GM12891 (cell line): ENCODE measurements around the gene PBX2.

Experiments
- DNase-seq: peaks from one replicate; pipeline ENCODE4 v3.0.0; 2011; ENCODE audit warnings: low spot score; ENCODE audit not compliant: insufficient read length
- FAIRE-seq: peaks from 2 replicates; lab custom pipeline; 2011; peaks lifted over from hg19 to GRCh38; lab: Jason Lieb, UNC
- PAX5 ChIP-seq: IDR thresholded peaks from 2 replicates; pipeline ENCODE4 v1.6.1; 2011; ENCODE audit warnings: low read length, moderate library complexity, mild to moderate bottlenecking; ENCODE audit not compliant: insufficient read depth, severe bottlenecking
- POLR2A ChIP-seq: IDR thresholded peaks from 2 replicates; pipeline ENCODE4 v1.6.1; 2011; ENCODE audit warnings: low read depth, low read length, control low read depth
- POLR2AphosphoS5 ChIP-seq: IDR thresholded peaks from 2 replicates; pipeline ENCODE4 v1.6.1; 2011; ENCODE audit warnings: low read depth, low read length, control low read depth
- POU2F2 ChIP-seq: IDR thresholded peaks from 2 replicates; pipeline ENCODE4 v1.6.1; 2011; ENCODE audit warnings: low read depth, mild to moderate bottlenecking, control low read depth, low read length, moderate library complexity
- SPI1 ChIP-seq: IDR thresholded peaks from 2 replicates; pipeline ENCODE4 v1.6.1; 2011; ENCODE audit warnings: low read depth, low read length, control low read depth
- TAF1 ChIP-seq: IDR thresholded peaks from 2 replicates; pipeline ENCODE4 v1.6.1; 2011; ENCODE audit warnings: low read depth, low read length, control low read depth

PBX2 gene

GRCh38 chr6:32178547-32179440 is 11.2 kb downstream of the PBX2 start:
- DNase-seq (no peak), FAIRE-seq (no peak)
- TF ChIP-seq POLR2A = 0 out of 2 replicates have a peak, but pooled peaks have one; percentile 20
- TF ChIP-seq POLR2AphosphoS5 = no peak

DNA sequence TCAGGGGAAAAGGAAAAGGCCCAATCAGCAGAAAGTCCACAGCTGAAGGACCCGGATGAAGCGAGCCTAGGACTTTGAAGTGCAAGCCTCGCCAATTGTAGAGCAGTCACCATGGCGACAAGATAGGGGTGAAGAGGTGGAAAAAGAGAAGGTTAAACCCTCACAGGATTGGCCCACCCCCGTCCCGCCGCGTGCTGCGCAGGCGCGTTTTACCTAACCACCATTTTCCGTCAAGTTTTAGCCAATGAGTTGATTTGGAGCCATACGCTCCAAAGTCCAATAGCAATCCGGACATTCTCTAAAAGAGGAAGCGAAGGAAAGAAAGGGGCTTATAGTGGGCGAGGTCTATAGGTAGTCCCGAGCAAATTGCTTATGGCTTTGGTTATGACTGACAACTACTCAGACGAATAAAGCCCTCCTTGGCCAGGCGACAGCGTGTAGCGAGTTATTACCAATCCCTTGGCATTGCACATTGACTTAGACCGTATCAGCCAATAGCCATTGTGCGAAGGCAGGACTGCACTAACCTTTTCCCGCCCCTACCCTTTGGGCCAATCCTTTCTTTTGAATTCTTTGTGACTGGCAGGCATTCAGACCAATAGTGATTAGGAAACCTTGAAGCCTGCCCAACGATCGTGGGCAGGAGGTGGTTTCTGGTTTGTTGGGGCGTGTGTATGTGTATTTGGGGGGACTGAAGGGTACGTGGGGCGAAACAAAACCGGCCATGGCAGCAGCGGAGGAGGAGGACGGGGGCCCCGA is 12.0 kb downstream of the PBX2 start, which contains the start of gene RNF5:
Gene RNF5, plus strand, starts transcription at position 618 of the 759 bp plus-strand sequence. Its CDS starts 107 bp downstream, at position 725.
- peak; percentile 90 for DNase-seq
- FAIRE-seq = peak; percentile 99

DNA sequence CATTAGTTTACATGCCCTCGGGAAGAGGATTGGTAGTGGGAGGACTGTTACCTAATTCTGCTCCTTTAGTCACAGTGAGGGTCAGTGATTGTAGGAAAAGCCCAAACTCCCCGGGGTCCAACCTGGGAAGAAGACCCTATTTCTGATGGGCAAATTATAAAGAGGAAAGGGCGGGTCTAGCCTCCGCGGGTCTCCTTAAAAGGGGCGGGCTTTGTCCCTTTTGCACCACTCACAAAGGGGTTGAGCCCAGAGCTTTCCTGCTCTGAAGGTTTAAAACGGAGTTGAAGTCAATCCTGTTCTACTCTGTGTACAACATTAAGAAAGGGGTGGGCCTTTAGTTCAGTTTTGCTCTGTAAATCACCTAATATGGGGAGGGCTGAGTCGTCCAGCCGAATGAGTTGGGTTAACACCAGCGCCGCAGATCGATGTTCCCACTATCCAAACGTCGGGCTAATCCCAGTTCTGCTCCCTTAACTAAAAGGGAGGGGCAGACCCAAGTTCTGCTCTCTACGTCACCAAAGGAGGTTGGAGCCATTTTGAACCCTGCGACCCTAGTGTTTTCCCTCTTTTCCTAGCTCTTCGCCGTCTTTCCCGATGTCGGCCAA is 12.7 kb downstream of the PBX2 start:
- DNase-seq (no peak), FAIRE-seq (peak; percentile 5)
- no peak; the same call in 1 of the 2 replicates for TF ChIP-seq TAF1
- TF ChIP-seq SPI1 = no peak
- peak; percentile 53 for TF ChIP-seq POLR2AphosphoS5

More for the DNA sequence above, 12.0 kb downstream of the PBX2 start, which contains the start of gene RNF5:
- TF ChIP-seq TAF1 (no peak), SPI1 (peak; percentile 92)

GRCh38 chr6:32176476-32177182 is 13.4 kb downstream of the PBX2 start:
- FAIRE-seq (no peak), DNase-seq (no peak)
- TF ChIP-seq SPI1 = no peak
- no peak for TF ChIP-seq TAF1
- TF ChIP-seq POLR2AphosphoS5 = no peak
- no peak for TF ChIP-seq POLR2A
- no peak for TF ChIP-seq POU2F2
- no peak for TF ChIP-seq PAX5

- DNase-seq = peak; percentile 97
- peak; percentile 68 for FAIRE-seq
- TF ChIP-seq POLR2A (no peak; the same call in 1 of the 2 replicates), PAX5 (no peak), SPI1 (no peak), POLR2AphosphoS5 (no peak), TAF1 (no peak), POU2F2 (no peak)
Measured at GRCh38 chr6:32175711-32176475, 14.1 kb downstream of the PBX2 start, which contains the start of gene AGPAT1. Gene AGPAT1 (minus strand): TSS chr6:32176084. CDS start chr6:32171496, 4,588 bp downstream.

- TF ChIP-seq PAX5 (no peak), SPI1 (no peak), POLR2AphosphoS5 (no peak), TAF1 (no peak), POU2F2 (no peak), POLR2A (no peak)
- FAIRE-seq = no peak
- no peak for DNase-seq
Measured at GRCh38 chr6:32175322-32175710, 14.7 kb downstream of the PBX2 start.

GRCh38 chr6:32174416-32174815 is 15.6 kb downstream of the PBX2 start:
- no peak for DNase-seq
- FAIRE-seq = no peak
- TF ChIP-seq POLR2AphosphoS5 (no peak), TAF1 (no peak), POLR2A (no peak), SPI1 (no peak), PAX5 (no peak), POU2F2 (no peak)

- TF ChIP-seq POLR2A (no peak), SPI1 (0 out of 2 replicates have a peak, but pooled peaks have one; percentile 3)
- no peak for FAIRE-seq
- no peak for DNase-seq
Measured at GRCh38 chr6:32173051-32173727, 16.8 kb downstream of the PBX2 start.
